GM19025 (cell line): Measurements from ENCODE around the gene MOV10L1.

ENCODE experiments used
- ATAC-seq: cut with Tn5 transposase; IDR thresholded peaks from one replicate; pipeline ENCODE4 v1.9.1; 2021; ENCODE audit warnings: mild to moderate bottlenecking, low read depth, moderate library complexity; ENCODE audit not compliant: unreplicated experiment

The MOV10L1 gene

DNA sequence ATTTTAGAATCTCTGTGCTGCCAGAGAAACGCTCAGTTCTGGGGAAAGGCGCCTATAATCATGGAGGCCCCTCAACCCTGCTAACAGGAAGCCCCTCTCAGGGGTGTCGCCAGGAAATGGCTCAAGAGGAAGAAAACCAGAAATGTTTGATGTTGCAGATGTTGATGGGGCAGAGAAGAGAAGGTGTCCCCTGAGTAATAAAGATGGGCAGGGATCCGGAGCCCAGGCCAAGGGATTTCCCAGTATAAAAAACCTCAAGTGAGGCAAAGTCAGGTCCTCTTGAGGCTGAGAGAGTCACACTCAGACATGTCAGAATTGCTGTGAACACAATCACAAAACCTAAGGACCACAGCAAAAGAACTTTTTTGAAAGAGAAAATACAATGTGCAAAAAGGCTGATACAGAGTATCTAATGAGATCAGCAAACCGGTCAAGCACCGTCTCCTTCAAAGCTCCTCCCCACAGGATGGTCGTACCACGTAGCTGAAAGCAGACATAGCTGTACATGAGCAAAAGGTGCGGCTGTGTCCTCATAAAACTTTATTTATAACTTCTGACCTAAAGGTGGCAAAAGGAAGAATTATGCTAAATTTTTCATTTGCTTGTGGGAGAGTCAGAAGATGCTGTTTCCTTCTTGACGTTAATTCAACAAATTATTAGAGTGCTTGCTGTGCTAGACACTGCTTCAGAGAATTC lies 12.2 kb downstream of the MOV10L1 start:
- no peak for ATAC-seq

DNA sequence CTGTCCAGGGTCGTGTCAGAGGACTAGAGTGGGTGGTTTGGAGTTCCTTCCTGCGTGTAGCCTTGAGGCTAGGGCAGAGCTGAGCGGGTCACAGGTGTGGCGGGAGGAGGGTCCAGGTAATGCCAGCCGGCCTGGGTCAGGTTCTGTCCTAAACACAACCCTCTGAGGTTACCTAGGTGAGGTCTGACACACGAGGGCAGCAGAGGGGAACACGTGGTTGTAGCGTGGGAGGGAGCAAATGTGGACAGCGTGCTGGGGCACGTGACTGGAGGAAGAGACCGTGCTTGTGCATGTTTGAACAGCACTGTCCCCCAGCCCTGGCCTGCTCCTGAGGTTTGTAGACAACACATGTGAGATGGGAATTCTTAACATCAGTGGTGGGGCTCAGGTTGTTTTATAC lies 13.1 kb downstream of the MOV10L1 start:
- ATAC-seq: no peak

DNA sequence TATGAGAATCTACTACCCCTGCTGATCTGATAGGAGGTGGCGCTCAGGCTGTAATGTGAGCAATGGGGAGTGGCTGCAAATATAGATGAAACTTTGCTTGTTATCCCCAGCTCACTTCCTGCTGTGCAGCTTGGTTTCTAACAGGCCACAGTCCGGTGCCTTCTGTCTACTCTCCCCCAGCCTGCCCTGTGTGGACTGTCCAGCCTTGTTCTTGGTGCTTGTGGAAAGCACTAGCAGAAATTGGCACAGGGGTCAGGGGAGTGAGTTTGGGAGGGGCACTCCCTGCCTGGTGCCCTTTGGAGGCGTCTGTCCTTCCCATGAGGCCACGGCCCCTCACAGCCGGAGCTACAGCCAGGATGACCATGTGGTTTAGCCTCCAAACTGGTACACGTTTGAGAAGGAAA lies 14.3 kb downstream of the MOV10L1 start:
- no peak for ATAC-seq

DNA sequence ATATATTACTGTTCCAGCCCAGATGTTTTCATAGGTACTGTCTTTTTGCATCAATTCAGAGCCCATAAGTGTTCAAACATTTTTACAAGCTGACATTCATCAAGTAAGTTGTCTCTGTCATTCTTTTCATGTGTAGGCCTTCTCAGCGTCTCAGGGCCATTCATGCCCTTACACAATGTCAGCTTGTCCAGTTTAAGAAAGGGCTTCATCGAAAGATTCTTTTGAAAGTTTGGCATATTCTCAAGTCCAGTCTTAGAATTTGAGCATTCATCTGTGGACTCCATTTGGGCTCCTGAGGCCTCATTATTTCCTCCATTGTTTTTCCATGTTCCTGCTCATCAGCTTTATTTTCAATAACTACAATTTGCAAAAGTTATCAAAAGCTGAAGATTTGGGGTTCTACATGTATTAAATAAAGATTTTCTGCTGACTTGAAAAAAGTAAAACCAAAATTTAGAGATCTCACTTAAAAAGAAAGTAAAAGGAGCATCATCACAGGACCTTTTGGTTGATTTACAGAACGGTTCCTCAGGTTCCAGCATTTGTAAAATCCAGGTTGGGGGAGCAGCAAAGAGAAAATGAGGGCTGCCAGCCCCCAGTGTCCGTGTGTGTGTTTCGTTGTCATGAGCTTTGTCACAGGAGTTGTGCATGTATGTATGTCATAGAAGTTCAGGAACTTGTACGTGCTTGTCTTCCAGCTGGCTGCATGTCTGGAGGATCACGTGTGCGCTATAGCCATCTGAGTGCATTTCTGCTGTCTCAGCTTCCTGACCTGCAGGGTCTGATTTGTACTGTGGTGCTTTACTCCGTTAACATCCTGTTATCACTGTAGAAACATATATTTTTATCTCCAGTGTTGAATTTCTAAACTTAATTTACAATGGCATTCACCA lies 15.6 kb downstream of the MOV10L1 start:
- ATAC-seq: no peak

DNA sequence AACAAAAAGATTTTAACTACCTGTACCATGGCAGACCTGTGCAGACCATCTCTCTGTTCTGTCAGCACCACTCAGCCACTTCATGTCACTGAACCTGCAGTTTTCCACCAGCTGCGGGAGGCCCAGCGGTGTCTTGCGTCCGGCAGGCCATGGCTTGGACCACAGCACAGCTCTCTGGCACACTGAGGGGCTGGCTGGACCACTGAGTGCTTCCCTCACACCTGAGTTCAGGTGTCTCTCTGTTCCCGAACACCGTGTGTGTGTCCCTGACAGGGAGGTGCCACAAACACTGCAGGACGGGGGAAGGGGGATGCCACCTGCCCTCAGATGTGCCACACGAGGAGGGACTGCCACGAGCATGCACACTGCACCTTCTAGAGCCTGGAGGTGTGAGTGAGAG lies 17.7 kb downstream of the MOV10L1 start:
- no peak for ATAC-seq

DNA sequence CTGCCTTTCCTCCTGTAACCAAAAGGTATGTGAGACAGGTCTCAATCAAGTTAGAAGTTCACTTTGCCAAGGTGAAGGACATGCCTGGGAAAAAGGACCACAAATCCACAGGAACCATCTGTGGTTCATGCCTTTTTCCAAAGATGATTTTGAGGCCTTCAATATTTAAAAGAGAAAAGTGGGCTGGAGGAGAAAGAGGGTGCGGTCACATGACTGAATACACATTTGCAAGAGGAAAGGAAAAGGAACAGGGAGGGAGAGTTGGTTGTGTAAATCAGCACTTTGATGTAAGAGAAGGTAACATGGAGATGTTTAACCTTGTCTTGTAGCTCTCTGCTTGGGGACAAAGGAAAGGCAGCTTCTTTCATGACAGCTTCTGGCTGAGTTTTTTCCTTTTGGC lies 21.2 kb downstream of the MOV10L1 start:
- no peak for ATAC-seq

DNA sequence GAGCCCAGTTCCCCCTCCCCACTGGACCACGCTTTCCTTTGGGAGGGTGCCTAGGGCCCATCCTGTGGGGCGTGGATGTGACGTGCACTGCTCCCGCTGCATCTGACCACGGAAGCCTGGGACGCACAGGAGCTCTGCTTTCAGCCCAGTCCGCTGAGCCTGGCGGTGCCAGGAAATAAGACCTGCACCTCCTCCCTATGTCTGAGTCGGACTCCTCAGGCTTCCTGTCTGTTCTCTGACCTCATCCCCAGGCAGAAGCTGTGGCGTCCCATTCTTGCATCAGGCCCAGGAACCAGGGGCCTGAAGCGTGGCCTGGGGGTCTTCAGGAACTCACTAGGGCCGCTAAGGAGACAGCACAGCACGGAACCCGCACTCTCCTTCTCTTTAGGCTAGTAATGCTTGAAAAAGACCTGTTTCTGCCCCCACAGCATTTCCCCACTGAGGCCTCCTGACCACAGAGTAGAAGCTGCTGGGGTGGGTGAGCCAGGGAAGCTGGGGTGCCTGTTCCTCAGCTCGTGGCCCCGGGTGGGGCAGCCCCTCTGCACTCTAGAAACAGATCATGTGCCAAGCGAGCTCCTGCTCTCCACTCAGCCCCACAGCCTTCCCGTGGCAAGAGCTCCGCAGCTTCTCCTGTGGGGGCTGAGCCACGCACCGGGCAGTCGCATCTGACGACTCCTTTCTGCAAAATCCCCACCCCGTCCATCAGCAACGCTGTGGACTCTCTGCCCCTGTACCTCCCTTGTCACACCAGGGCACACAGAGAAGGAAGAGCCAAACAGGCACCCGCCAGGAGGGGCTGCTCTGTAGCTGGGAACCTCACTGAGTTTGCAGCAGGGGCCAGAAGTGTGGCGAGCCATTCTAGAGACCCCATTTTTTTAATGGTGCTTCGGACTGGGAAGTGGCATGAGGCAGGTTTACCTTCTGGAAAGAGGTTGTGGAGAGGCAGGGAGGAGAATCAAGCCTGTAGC lies 22.6 kb downstream of the MOV10L1 start:
- ATAC-seq: no peak

DNA sequence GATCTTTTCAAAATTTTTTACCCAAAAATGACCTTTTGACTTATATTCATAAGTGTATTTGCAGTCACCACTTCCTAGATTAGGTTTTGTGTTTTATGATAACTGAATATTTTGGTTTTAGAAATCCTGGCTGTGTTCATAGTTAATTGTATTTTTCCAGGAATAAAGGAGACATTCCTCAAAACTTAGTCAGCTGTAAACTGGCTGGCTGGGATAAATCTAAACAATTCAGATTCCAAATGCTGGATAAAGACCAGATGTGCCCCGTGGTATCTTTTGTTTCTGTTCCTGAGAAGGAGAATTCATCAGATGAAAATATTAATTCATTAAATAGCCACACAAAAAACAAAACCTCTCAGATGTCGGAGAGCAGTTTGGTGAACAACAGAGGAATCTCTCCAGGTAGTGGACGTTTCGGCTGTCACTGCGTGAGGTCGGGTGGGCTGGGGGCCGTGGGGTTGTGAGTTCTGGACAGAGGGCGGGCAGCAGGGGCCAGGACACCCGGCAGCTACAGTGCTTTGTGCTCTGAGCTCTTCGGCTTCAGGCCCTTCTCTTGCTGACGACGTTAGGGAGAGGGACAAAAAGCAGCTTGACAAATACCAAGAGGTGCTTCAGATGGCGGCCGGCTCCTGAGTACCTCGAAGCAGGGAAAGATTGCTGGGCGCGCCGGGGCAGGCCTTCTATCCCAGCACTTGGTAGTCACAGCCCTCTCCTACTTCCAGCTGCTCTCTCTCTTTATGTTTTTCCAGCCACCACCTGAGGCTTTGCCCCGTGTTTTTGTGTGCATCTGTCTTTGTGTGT lies 24.6 kb downstream of the MOV10L1 start:
- no peak for ATAC-seq

DNA sequence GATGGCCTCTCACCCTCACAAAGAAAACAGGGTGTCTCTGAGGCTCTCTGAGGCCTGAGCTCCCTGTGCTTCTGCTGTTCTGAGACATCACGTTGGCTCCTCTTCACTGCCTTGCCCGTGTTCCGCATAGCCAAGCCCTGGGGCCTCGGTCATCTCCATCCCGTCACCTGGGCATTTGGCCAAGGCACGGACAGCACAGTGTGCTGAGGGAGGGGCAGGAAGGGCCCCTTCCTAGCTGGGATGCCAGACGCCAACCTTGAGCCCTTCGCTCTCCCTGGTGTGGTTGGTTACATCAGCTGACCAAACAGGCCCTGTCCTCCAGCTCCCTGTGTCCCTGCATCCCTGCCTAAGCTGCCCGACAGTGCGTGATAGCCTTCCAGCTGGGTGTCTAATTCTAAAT lies 25.9 kb downstream of the MOV10L1 start:
- no peak for ATAC-seq

DNA sequence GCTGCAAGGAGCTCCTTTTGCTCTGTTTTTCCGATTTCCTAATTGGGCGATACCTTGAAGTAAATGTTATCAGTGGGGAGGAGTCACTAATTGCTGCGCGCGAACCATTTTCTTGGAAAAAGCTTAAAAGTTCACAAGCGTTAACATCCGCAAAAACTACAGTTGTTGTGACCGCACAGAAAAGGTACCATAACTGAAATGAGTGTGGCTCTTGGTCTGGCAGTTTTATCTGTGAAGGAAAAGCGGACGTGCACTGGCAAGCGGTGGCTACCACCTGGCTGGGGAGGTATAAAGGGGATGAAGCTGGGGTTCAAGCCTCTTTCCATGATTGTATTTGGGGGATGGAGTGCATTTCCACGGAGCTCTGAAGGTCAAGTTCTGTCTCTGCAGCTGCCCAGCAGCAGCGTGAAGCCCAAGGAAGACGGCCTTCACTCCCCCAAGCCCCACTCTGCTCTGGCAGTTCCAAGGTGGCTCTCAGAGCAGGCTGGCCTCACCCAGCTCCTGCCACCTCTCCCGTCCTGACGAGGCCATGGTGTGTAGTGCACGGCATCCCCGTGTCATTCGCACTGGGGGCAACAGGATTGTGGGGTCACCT lies 27.5 kb downstream of the MOV10L1 start:
- ATAC-seq: no peak

DNA sequence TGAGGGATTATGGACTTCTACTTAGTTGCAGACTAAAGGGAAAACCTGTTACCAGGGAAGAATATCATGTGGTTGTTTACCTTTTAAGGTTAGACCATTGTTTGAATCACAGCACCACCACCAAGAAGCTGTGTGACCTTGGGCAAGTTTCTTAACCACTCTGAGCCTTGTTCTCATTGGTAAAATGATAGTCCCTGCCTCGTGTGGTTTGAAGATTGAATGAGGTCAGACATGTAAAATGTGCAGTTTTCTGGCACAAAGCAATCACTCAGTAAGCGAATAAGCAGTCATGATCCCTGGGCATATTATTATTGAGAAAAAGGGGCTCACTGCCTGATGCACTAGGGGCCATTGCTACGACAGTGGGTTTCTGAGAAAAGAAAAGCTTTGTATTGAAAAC lies 28.3 kb downstream of the MOV10L1 start:
- ATAC-seq: no peak

DNA sequence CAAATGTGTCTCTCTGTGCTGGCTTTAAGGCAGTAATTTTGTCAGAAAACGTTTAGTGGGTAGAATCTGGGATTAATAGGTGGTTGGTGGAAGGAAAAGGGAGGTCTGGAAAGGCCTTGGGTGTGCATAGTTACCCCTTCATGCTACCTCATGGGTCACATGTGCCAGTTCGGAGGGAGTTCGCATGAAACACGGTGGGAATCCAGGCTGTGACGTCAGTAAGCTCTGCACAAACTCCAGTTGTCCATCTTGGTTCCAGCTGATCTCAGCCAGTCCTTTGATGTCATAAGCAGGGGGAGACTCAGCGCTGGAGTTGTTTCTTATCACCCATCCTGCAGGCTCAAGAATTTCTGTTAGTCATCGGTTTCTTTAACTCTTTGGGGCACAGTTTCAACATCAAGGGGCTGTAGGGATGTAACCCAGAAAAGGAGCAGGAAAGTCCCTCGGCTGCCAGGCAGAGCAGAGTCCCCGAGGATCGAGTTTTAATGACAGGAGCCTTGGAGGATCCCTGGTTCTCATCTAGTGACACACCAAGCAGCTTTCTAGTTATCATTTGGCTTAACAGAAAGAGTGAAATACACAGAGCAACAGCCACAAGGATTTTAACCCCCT lies 28.9 kb downstream of the MOV10L1 start:
- ATAC-seq: no peak

DNA sequence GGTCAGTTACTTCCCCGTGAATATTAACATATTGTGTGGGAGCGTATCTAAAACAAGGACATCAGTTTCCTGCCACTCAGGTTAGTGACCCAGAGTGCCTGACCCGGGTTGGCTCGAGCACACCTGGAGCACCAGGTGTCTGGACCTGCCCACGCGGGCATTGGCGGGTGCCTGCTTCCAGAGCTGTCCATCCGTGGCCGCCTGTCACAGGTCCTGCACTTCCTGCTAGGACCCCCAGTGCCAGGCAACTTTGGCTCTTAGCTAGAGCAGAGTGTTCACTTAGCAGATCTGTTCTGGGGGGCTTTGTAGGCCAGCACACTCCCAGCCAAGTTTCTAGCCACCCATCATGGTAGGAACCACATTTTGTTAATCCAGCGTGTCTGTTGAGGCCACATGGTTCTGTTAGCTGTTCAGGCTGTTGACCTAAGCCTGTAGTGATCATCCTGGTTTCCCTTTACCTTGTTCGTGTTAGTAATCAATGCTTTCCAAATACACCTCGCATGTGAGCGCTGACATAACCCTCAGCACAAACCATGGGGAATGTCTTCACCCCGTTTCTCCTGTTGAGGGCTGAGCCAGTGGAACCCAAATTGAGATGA lies 29.5 kb downstream of the MOV10L1 start:
- no peak for ATAC-seq

DNA sequence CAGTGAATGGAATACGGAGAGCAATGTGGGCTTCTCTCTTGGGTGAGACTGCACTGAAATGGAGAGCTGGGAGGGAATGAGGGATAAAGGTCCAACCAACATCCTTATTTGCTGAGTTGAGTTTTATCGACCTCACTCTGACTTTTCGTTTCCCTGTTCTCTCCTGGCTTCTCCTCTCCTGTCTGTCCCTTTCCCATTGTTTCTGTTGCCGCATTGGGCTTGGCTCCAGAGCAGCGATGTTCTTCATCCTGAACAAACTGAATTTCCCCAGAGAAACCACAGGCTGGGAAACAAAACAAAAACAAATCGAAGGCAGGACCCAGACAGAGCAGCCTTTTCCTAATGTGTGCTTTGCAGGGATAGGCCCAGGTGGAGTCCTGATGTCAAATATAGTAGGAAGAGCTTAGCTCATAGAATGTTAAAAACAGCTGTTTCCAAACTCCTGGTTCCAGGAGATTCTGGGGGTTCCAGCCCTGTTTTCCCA lies 30.0 kb downstream of the MOV10L1 start:
- ATAC-seq: no peak

DNA sequence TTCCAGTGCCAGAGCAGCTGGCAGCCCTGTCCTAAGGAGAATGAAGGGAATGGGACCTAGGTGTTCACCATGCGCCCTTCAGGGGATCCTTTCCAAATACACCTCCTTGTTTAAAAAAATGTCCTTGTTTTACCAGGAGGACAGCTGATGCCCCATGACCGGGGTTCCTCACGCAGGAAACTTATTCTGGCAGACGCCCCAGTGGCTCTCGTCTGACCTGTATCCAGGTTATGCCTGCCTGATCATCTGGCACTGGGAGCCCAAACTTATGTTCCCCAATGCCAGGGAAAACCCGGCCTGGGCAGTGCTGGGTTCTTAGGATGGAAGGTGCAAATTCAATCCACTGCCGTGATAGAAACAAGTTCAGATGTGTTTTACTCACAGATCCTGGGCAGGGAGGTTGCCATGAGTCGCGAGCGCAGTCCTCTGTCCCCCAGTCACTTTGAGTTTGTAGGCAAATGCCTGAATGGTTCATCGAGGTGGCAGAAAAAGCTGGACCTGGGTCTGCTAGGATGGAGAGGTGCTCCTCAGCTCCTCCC lies 31.5 kb downstream of the MOV10L1 start:
- ATAC-seq: no peak

DNA sequence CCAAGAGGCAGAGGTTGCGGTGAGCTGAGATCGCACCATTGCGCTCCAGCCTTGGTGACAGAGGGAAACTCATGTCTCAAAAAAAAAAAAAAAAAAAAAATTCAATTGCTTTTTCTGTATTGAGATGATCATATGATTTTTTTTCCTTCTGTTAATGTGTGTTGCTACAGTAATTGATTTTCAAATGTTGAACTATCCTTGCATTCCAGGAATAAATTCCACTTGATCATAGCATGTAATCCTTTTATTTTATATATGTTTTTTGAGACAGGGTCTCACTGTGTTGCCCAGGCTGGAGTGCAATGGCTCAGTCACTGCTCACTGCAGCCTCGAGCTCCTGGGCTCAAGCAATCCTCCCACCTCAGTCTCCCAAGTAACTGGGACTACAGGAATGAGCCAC lies 33.3 kb downstream of the MOV10L1 start:
- ATAC-seq: no peak

DNA sequence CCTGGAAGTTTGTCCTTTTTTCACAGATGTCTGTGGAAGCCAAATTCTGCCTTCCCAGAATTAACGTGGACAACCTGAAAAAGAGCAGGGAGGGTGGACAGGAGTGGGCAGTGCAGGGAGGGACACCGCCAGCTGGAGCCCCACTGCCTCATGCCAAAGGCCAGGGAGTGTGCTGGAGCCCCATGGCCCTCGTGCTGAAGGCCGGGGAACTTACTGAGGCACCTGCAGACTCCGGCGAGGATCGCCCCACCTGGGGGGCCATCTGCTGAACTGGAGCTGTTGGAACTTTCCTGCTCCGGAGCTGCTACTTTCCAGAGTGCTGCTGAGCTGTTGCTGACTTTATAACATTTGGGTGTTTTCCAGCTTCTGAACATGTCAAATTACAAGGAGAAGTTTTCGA lies 35.2 kb downstream of the MOV10L1 start:
- no peak for ATAC-seq

DNA sequence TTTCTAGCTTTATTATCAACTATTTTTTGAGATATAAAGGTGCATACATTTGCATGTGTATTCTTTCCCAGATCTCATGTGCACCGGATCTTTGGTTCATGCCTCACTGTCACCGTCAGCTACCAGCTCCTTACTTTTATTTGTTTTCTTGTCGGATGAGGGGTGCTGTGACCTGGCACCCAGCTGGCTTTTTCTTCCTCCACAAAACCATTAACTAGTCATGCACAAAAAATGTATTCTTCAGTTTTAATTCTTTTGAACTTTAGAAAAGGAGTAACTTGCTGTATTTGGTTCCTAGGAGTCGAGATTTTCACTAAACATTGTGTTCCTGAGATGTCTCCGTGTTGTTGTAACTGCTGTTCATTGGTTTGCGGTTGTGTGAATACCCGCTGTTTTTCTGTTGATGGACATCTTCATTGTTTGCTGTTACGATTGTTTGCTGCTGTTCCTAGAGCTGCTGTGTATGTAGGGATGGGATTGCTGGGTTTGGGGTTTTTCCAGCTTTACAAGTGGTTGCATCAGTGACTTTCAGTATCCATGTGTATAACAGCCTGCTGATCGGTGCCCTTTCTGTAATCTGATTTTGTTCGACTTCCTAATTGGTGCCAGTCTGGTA lies 39.4 kb downstream of the MOV10L1 start:
- ATAC-seq: no peak
